DMS 273 (cell line): ENCODE data around the gene SMYD4.

ENCODE experiments used
- DNase-seq: peaks from one replicate; lab custom pipeline; 2025; ENCODE audit not compliant: unreplicated experiment; lab: John Stamatoyannopoulos, UW

Gene SMYD4

GRCh38 chr17:1733759-1734158, 95.9 kb downstream of the SMYD4 start:
- no peak for DNase-seq

GRCh38 chr17:1732833-1733321, 96.8 kb downstream of the SMYD4 start:
- DNase-seq, result no peak

GRCh38 chr17:1732241-1732832, 97.4 kb downstream of the SMYD4 start:
- DNase-seq, result no peak

GRCh38 chr17:1731194-1731506, 98.6 kb downstream of the SMYD4 start:
- no peak for DNase-seq

- peak; percentile 38 for DNase-seq
These were observed 99.1 kb downstream of the SMYD4 start for GRCh38 chr17:1730326-1731193.

GRCh38 chr17:1729966-1730325, 99.8 kb downstream of the SMYD4 start:
- no peak for DNase-seq
